HCT116 (cell line): ENCODE data around the gene WDR93. TPM values are rescaled to one million over a fixed set of nuclear protein-coding genes. Genes with fewer than 3 reads are reported as not detected.

Experiments
- ATAC-seq: fragments of 200-7000 bp; cut with Tn5 transposase; 2 replicates; pipeline ENCODE4 v1.9.1; 2020; ENCODE audit warnings: mild to moderate bottlenecking, moderate library complexity
- BruUV-seq: library from RNA; stranded (reverse); fragments of 400-500 nt; replicated peaks from 2 replicates; lab custom pipeline; 2021; lab: Mats Ljungman, UMichigan
- CTCF ChIA-PET: fragments of 300-600 bp; sonication (Branson Sonifier 250); formaldehyde crosslinking; loops from one replicate; lab custom pipeline; 2021; ENCODE audit warnings: antibody characterized with exemption; lab: Charles Lee
- POLR2A ChIA-PET: fragments of 300-600, 350-600 bp; sonication (Branson Sonifier 250); formaldehyde crosslinking; loops from one replicate; lab custom pipeline; 2021; ENCODE audit warnings: antibody characterized with exemption; lab: Charles Lee
- RAD21 ChIA-PET, 2 experiments: fragments of 300-600 bp; sonication (Branson Sonifier 250); formaldehyde crosslinking; loops; one replicate each; lab custom pipeline; 2023; ENCODE audit warnings: low total read pairs in 2 of 2; ENCODE audit not compliant: uncharacterized antibody in 2 of 2, unreplicated experiment in 2 of 2, low non-redundant PET in 1 of 2; lab: Charles Lee
- DNase-seq: peaks from one replicate; pipeline ENCODE4 v3.0.0-alpha.2; 2010; ENCODE audit warnings: low read depth, low spot score
- H2AFZ ChIP-seq: fragments of 200-600 bp; shearing (Covaris generic), sonication (generic); 2 replicates; pipeline ENCODE4 v1.6.1; 2017; ENCODE audit warnings: low read depth, mixed run types, mixed read lengths, antibody characterized with exemption, low read length; ENCODE audit not compliant: poor library complexity, severe bottlenecking
- H3K27ac ChIP-seq: 2 replicates; pipeline ENCODE4 v1.5.1; 2012; ENCODE audit warnings: low read depth, low read length
- H3K27me3 ChIP-seq: fragments of 200-600 bp; sonication (generic); 2 replicates; pipeline ENCODE4 v1.6.1; 2016; ENCODE audit warnings: mixed run types, low read length, mixed read lengths; ENCODE audit not compliant: insufficient read depth
- H3K36me3 ChIP-seq, 2 experiments: fragments of 200-500 bp in 1 of 2; fragments of 200-600 bp in 1 of 2; sonication (Bioruptor generic) in 1 of 2; sonication (generic) in 1 of 2; 2 replicates each; pipeline versions ENCODE4 v1.5.1 to v1.6.1; 2014 to 2016; ENCODE audit warnings: low read length in 2 of 2, inconsistent platforms in 1 of 2, mixed read lengths in 1 of 2, mixed run types in 1 of 2; ENCODE audit not compliant: insufficient read depth in 2 of 2, control insufficient read depth in 1 of 2
- H3K4me1 ChIP-seq, 2 experiments: fragments of 200-600 bp in 1 of 2; sonication (generic) in 1 of 2; 2 replicates each; pipeline versions ENCODE4 v1.5.1 to v1.6.1; 2012 to 2017; ENCODE audit warnings: low read length in 2 of 2, inconsistent platforms in 1 of 2, mild to moderate bottlenecking in 1 of 2, mixed read lengths in 1 of 2, mixed run types in 1 of 2, moderate library complexity in 1 of 2; ENCODE audit not compliant: insufficient read depth in 2 of 2, control insufficient read depth in 1 of 2
- H3K4me2 ChIP-seq: fragments of 200-600 bp; sonication (generic); 2 replicates; pipeline ENCODE4 v1.6.1; 2017; ENCODE audit warnings: mixed run types, low read length, mixed read lengths
- H3K4me3 ChIP-seq, 2 experiments: fragments of 200-600 bp in 1 of 2; sonication (generic) in 1 of 2; replicated peaks in 1 of 2; 2 replicates each; pipeline ENCODE4 v1.5.1; 2011 to 2016; ENCODE audit warnings: low read length in 2 of 2, control low read depth in 1 of 2, low read depth in 1 of 2, mild to moderate bottlenecking in 1 of 2, mixed read lengths in 1 of 2, mixed run types in 1 of 2
- H3K79me2 ChIP-seq: fragments of 200-600 bp; sonication (generic); 2 replicates; pipeline ENCODE4 v1.6.1; 2017; ENCODE audit warnings: mild to moderate bottlenecking, mixed run types, low read length, moderate library complexity, mixed read lengths; ENCODE audit not compliant: insufficient read depth
- H3K9ac ChIP-seq: fragments of 200-600 bp; sonication (generic); 2 replicates; pipeline ENCODE4 v1.6.1; 2016; ENCODE audit warnings: low read length, mixed read lengths
- H3K9me2 ChIP-seq: fragments of 200-600 bp; sonication (generic), shearing (Covaris generic); 2 replicates; pipeline ENCODE4 v1.6.1; 2017; ENCODE audit warnings: mixed run types, mild to moderate bottlenecking, moderate library complexity; ENCODE audit not compliant: insufficient read depth
- H3K9me3 ChIP-seq, 2 experiments: fragments of 200-500 bp in 1 of 2; fragments of 200-600 bp in 1 of 2; sonication (Bioruptor generic) in 1 of 2; sonication (generic) in 1 of 2; 2 replicates each; pipeline ENCODE4 v1.6.1; 2014 to 2017; ENCODE audit warnings: low read length in 2 of 2, mixed read lengths in 2 of 2, inconsistent platforms in 1 of 2, low read depth in 1 of 2, mild to moderate bottlenecking in 1 of 2, mixed run types in 1 of 2, moderate library complexity in 1 of 2; ENCODE audit not compliant: control insufficient read depth in 1 of 2, insufficient read depth in 1 of 2
- H4K20me1 ChIP-seq: fragments of 200-600 bp; sonication (generic), shearing (Covaris generic); 2 replicates; pipeline ENCODE4 v1.6.1; 2017; ENCODE audit warnings: mixed run types, mild to moderate bottlenecking, moderate library complexity; ENCODE audit not compliant: insufficient read depth
- CBX3 ChIP-seq: IDR thresholded peaks from 2 replicates; pipeline ENCODE4 v1.6.1; 2012; ENCODE audit warnings: low read depth
- CEBPB ChIP-seq: IDR thresholded peaks from 2 replicates; pipeline ENCODE4 v1.6.1; 2012; ENCODE audit warnings: low read depth
- ELF1 ChIP-seq: IDR thresholded peaks from 2 replicates; pipeline ENCODE4 v1.6.1; 2012; ENCODE audit warnings: low read depth, borderline replicate concordance
- EZH2 ChIP-seq: fragments of 200-600 bp; sonication (generic); IDR thresholded peaks from 2 replicates; pipeline ENCODE4 v1.6.1; 2017; ENCODE audit warnings: antibody characterized with exemption, mixed run types
- SP1 ChIP-seq: IDR thresholded peaks from 2 replicates; pipeline ENCODE4 v1.6.1; 2012; ENCODE audit warnings: low read depth
- ZFX ChIP-seq: fragments of 450-650 bp; IDR thresholded peaks from 2 replicates; pipeline ENCODE4 v1.6.1; 2017
- ZNF274 ChIP-seq: fragments of 200-500 bp; sonication (Bioruptor generic); IDR thresholded peaks from 2 replicates; pipeline ENCODE4 v1.6.1; 2014; ENCODE audit warnings: mild to moderate bottlenecking, low read depth, low read length, inconsistent platforms
- intact Hi-C: fragments of 100-400 bp; cut with micrococcal nuclease; formaldehyde crosslinking; loops from 2 replicates; pipeline ENCODE4 v1.10.0; 2022
- total RNA-seq: library from RNA; stranded (reverse); gene quantifications from one replicate; pipeline ENCODE4 v1.2.1, GENCODE V29; 2021; ENCODE audit not compliant: unreplicated experiment
- TF ChIP-seq, protein P1 (sequence below): IDR thresholded peaks from 2 replicates; pipeline ENCODE4 v1.6.1; 2012
- TF ChIP-seq, protein P2 (sequence below): IDR thresholded peaks from 2 replicates; pipeline ENCODE4 v1.6.1; 2011; ENCODE audit warnings: mild to moderate bottlenecking, low read length, moderate library complexity; ENCODE audit not compliant: insufficient replicate concordance; ENCODE audit errors: extremely low read depth

Gene WDR93
- total RNA-seq, 1 experiment from 2014 or later: 0.42 TPM

DNA sequence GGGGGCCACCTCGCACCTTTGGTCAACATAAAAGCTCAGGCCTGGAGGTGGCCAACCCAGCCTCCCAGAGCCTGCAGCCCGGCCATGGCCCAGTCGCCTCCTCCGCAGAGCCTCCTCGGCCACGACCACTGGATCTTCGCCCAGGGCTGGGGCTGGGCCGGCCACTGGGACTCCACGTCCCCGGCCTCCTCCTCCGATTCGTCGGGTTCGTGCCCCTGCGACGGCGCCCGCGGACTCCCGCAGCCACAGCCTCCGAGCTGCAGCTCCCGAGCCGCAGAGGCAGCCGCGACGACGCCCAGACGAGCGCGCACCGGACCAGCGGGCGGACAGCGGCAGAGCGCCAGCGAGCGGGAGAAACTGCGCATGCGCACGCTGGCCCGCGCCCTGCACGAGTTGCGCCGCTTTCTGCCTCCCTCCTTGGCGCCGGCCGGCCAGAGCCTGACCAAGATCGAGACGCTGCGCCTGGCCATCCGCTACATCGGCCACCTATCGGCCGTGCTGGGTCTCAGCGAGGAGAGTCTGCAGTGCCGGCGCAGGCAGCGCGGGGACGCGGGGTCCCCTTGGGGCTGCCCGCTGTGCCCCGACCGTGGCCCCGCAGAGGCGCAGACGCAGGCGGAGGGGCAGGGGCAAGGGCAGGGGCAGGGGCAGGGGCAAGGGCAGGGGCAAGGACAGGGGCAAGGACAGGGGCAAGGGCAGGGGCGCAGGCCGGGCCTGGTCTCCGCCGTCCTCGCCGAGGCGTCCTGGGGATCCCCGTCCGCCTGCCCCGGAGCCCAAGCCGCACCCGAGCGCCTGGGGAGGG is 85.9 kb downstream of the WDR93 start, which contains the start of gene MESP2 (continued):
- TF ChIP-seq ZNF274: no peak
- peak; percentile 89 for TF ChIP-seq CBX3
- TF ChIP-seq SP1: no peak
- TF ChIP-seq EZH2: no peak
- TF ChIP-seq CEBPB: no peak

DNA sequence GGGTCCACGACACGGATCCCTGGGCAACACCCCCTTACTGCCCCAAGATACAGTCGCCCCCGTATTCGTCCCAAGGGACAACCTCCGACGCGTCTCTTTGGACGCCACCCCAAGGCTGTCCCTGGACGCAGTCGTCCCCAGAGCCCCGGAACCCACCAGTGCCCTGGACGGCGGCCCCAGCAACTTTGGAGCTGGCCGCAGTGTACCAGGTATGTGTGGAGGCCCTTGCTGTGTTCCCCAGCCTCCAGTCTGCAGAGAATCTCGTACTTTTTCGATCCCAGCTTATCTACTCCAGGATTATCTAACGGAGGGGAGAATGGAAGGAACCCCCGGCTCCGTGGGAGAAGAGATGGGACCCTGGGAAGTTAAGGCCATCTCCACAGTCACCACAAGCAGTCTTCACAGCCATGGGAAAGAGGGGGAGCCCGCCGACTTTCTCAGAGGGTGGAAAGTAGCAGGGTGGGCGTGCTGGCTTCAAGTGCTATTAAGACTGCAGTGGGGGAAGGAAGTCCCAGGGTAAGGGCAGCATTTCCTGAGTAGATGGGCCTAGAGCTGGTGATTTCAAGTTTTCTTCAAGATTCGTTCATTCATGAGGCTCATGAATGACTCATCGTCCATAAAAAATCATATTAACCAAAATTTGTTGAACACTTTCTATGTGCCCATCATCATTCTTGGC is 86.6 kb downstream of the WDR93 start:
- CTCF ChIA-PET: interaction anchor here (1.6 kb wide), 1 partner anchor 16 kb away, joined by 5 read pairs; no protein-coding TSS in a partner anchor
- peak overlapping the region; percentile 40; the same call in 1 of the 2 replicates for H3K9ac ChIP-seq
- H3K4me1 ChIP-seq: peaks cover 9 to 50% of the 10 kb centered on the region in 2 experiments

More for the DNA sequence above, 86.6 kb downstream of the WDR93 start:
- H3K9me2 ChIP-seq: no peaks in the 10 kb centered on the region
- no peaks in the 10 kb centered on the region for H3K27me3 ChIP-seq
- ChIA-PET RAD21 (no interaction called here), POLR2A (no interaction called here)
- DNase-seq: no peak
- 0 out of 4 replicates have a peak overlapping the region, but pooled peaks of 1 of the 2 experiments have one; percentile 32 for H3K4me3 ChIP-seq
- H4K20me1 ChIP-seq: no peaks in the 10 kb centered on the region
- TF ChIP-seq ELF1 (no peak), ZFX (no peak)
- TF ChIP-seq, protein P1, sequence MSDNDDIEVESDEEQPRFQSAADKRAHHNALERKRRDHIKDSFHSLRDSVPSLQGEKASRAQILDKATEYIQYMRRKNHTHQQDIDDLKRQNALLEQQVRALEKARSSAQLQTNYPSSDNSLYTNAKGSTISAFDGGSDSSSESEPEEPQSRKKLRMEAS: no peak
- TF ChIP-seq, protein P2, sequence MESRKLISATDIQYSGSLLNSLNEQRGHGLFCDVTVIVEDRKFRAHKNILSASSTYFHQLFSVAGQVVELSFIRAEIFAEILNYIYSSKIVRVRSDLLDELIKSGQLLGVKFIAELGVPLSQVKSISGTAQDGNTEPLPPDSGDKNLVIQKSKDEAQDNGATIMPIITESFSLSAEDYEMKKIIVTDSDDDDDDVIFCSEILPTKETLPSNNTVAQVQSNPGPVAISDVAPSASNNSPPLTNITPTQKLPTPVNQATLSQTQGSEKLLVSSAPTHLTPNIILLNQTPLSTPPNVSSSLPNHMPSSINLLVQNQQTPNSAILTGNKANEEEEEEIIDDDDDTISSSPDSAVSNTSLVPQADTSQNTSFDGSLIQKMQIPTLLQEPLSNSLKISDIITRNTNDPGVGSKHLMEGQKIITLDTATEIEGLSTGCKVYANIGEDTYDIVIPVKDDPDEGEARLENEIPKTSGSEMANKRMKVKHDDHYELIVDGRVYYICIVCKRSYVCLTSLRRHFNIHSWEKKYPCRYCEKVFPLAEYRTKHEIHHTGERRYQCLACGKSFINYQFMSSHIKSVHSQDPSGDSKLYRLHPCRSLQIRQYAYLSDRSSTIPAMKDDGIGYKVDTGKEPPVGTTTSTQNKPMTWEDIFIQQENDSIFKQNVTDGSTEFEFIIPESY: no peak
- no peaks in the 10 kb centered on the region for H3K79me2 ChIP-seq
- no peaks in the 10 kb centered on the region for H3K36me3 ChIP-seq
- BruUV-seq: no TSS peak
- H3K4me2 ChIP-seq: peak overlapping the region; percentile 75
- intact Hi-C loops: no loop called here
- no peak overlapping the region; the same call in 1 of the 2 replicates for H3K27ac ChIP-seq
- no peaks in the 10 kb centered on the region for H3K9me3 ChIP-seq
- ATAC-seq: no peak
- no peak overlapping the region for H2AFZ ChIP-seq
